Common myeloid progenitor, CD34-positive (primary cell): ENCODE results near the gene FYCO1.

ENCODE experiments used
- CTCF ChIA-PET: fragments of 350-600 bp; sonication (Branson Sonifier 250); formaldehyde crosslinking; loops from one replicate; lab custom pipeline; 2021; ENCODE audit warnings: antibody characterized with exemption; lab: Charles Lee
- POLR2A ChIA-PET: fragments of 350-600 bp; sonication (Branson Sonifier 250); formaldehyde crosslinking; loops from one replicate; lab custom pipeline; 2021; ENCODE audit warnings: antibody characterized with exemption; lab: Charles Lee
- DNase-seq, 3 donors: peaks; one replicate each; pipeline versions ENCODE4 v3.0.0 to v3.0.0-alpha.2; 2013
- H3K27ac ChIP-seq, 2 experiments: 1 replicate in 1 of 2; 2 replicates in 1 of 2; pipeline ENCODE4 v1.7.0; 2013; ENCODE audit warnings: inconsistent platforms in 2 of 2, low read length in 2 of 2, mild to moderate bottlenecking in 2 of 2, low read depth in 1 of 2, moderate library complexity in 1 of 2; ENCODE audit not compliant: severe bottlenecking in 2 of 2, insufficient read depth in 1 of 2, poor library complexity in 1 of 2
- H3K27me3 ChIP-seq, 5 experiments: replicated peaks in 2 of 5; 1 replicate in 3 of 5; 2 replicates in 2 of 5; pipeline versions ENCODE4 v1.6.1 to v1.7.0; 2013; ENCODE audit warnings: low read length in 4 of 5, mild to moderate bottlenecking in 2 of 5, moderate library complexity in 2 of 5, inconsistent platforms in 1 of 5; ENCODE audit not compliant: insufficient read depth in 5 of 5, control insufficient read depth in 4 of 5
- H3K36me3 ChIP-seq, 4 experiments: 1 replicate in 2 of 4; 2 replicates in 2 of 4; pipeline versions ENCODE4 v1.6.1 to v1.7.0; 2013; ENCODE audit warnings: low read length in 3 of 4, control low read depth in 1 of 4, mild to moderate bottlenecking in 1 of 4; ENCODE audit not compliant: control insufficient read depth in 4 of 4, insufficient read depth in 4 of 4
- H3K4me1 ChIP-seq, 4 experiments: 1 replicate in 3 of 4; 2 replicates in 1 of 4; pipeline versions ENCODE4 v1.6.1 to v1.7.1; 2013; ENCODE audit warnings: low read length in 3 of 4, mild to moderate bottlenecking in 3 of 4, control low read depth in 1 of 4, inconsistent platforms in 1 of 4, moderate library complexity in 1 of 4; ENCODE audit not compliant: control insufficient read depth in 4 of 4, insufficient read depth in 4 of 4; ENCODE audit errors: control extremely low read depth in 1 of 4
- H3K4me3 ChIP-seq, 7 experiments: 1 replicate in 4 of 7; 2 replicates in 3 of 7; pipeline versions ENCODE4 v1.5.1 to v1.7.0; 2013; ENCODE audit warnings: mild to moderate bottlenecking in 7 of 7, low read length in 6 of 7, moderate library complexity in 6 of 7, inconsistent platforms in 2 of 7, low read depth in 2 of 7, control low read depth in 1 of 7; ENCODE audit not compliant: insufficient read depth in 4 of 7, control insufficient read depth in 1 of 7; ENCODE audit errors: extremely low read depth in 1 of 7
- H3K9me3 ChIP-seq, 5 experiments: 1 replicate in 4 of 5; 2 replicates in 1 of 5; pipeline versions ENCODE4 v1.6.1 to v1.7.1; 2013; ENCODE audit warnings: low read length in 4 of 5, mild to moderate bottlenecking in 2 of 5, inconsistent platforms in 1 of 5, low read depth in 1 of 5, moderate library complexity in 1 of 5; ENCODE audit not compliant: control insufficient read depth in 4 of 5, insufficient read depth in 2 of 5; ENCODE audit errors: control extremely low read depth in 1 of 5
- WGBS: methylation state at CpG from one replicate; pipeline ENCODE4 v1.1.5; 2013; ENCODE audit not compliant: insufficient coverage; 5-methylcytosine and 5-hydroxymethylcytosine counted together

The FYCO1 gene

DNA sequence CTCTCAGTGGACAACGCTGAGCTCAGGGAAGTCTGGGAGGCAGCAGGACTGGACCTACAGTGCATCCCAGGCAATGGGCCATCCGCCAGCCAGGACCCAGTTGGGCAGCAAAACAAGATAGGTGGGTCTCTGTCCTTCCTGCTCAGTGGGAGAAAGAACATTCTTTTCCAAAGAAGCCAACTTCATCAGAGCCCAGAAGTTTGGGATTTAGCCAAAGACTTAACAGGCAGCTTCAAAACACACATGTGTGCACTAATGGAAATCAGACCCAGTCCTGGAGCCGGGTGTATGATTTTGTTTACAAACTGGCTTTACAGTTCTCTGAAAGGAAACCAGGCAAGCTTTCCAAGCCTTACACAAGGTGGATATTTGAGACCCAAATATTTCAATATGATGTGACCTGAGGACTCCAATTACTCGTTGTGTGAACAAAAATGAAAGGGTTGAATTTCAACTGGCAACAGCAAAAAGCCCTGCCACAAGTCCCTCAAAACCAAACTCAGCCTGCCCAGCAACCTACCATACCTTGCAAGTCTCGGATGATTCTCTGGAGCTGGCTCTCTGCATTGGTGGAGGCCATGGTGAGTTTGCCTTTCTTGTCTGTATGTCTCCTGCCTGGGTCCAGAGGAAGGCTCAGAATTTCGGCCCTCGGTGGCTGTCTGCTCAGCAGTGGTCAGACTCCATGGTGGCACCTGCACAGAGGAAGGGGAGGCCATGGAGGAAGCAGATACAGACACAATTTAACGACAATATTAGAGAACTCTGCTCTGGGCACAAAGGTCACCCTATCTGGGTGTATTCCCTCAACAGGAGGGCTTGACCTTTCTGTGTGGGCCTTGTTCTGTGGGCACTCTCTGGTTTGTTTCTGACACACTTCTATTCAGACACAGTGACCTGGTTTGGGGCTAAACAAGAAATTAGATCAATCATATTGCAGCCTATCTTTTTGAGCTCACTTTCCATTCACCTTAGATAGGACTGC, 11.0 kb downstream of the FYCO1 start:
- Histone ChIP-seq H3K36me3 (peaks cover 27 to 57% (median 46%) of the 10 kb centered on the region in 4 experiments), H3K9me3 (no peaks in the 10 kb centered on the region), H3K4me3 (no peak overlapping the region), H3K27me3 (no peaks in the 10 kb centered on the region), H3K27ac (no peak overlapping the region), H3K4me1 (no peaks in the 10 kb centered on the region)
- CTCF ChIA-PET = interaction anchor here (0.9 to 4.3 kb wide), 5 partner anchors 9 to 94 kb away, joined by 3 to 20 read pairs (median 3); no protein-coding TSS in a partner anchor
- DNase-seq = no peak
- POLR2A ChIA-PET = no interaction called here
- 94% methylated on average over 7 of the region's 8 CpGs for WGBS

DNA sequence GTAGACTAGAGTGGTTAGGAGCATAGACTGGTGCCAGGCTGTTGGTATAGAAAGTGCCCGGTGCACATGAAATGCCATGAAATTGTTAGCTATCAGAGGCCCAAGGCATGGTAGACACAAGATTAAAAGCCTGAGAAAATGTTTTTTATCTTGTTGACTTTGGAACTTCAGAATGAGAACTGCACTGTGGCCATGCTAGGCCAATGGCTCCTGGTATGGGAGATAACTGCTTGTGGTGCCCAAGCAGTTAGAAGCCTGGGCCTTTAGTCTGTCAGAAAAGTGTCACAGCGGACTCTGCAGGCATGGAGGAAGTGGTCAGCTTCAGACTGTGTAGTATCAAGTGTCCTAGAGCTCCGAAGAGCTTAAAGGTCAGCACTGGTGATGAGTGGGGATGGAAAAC, 11.9 kb downstream of the FYCO1 start:
- peak in 1 of 3 donors; percentile 24 for DNase-seq
- ChIA-PET CTCF (interaction anchor here (0.9 to 4.3 kb wide), 5 partner anchors 10 to 95 kb away, joined by 3 to 20 read pairs (median 3); no protein-coding TSS in a partner anchor), POLR2A (no interaction called here)
- H3K36me3 ChIP-seq = peaks cover 27 to 64% (median 52%) of the 10 kb centered on the region in 4 experiments
- 89% methylated on average over 3 of the region's 3 CpGs for WGBS
- H3K27me3 ChIP-seq = no peaks in the 10 kb centered on the region
- H3K9me3 ChIP-seq = no peaks in the 10 kb centered on the region
- no peak overlapping the region for H3K27ac ChIP-seq
- no peaks in the 10 kb centered on the region for H3K4me1 ChIP-seq
- H3K4me3 ChIP-seq = no peak overlapping the region

DNA sequence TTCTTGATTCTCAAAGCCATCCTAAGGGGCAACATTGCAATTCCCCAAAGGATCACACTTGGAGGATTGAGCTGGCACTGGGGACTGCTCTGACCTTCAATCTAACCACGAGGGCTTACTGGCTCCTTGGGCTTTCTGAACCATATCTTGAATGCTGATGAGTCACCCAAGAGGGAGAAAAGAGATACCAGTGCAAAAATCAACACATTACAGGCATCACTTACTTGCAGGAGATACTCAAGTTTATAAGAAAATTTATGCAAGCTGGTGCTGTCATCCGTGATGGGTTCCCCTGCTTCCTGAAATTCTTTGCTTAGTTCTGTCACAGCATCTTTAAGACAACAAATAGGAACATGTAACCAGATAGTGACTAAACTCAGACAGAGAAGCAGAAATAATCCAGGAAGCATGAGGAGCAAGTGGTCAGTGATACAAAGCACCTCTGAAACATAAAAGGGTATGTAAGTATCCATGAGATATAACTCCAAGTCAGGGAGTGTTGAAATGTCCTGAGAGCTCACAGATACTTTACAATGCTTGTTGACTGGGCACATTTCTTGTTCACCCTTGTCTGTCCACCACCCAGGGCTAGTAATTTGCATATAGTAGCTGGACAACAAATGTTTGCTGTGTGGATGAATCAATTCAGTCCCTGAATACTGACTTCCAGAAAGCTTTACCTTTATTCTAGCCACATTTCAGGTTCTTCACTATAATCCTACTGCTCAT, 14.1 kb downstream of the FYCO1 start:
- POLR2A ChIA-PET = no interaction called here
- Histone ChIP-seq H3K4me3 (no peak overlapping the region), H3K9me3 (no peaks in the 10 kb centered on the region), H3K27me3 (no peaks in the 10 kb centered on the region), H3K4me1 (peaks cover 2 to 11% (median 3%) of the 10 kb centered on the region in 4 experiments), H3K27ac (no peak overlapping the region), H3K36me3 (peaks cover 30 to 81% (median 60%) of the 10 kb centered on the region in 4 experiments)
- WGBS = 93% methylated on average over 2 of the region's 2 CpGs
- no peak for DNase-seq
- CTCF ChIA-PET = interaction anchor here (0.7 to 4.3 kb wide), 3 partner anchors 14 to 97 kb away, joined by 3 to 20 read pairs (median 5); partner anchors contain the start of gene FYCO1

DNA sequence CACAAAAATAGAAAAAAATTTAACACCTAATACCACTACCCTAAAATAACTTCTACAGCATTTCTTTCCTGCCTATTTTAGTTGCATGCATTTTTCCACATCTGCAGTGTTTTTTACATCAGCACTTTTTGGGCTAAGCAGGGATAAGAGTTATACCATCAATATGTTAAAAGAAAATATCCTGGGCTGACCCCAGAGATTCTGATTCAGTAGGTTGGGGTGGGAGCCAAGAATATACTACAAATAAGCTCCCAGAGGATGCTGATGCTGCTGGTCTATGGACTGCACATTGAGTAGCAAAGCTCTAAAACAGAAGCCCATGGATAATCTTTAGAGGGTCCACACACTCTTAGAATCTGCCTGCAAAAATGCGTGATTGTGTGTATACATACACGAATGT, 14.8 kb downstream of the FYCO1 start:
- ChIA-PET POLR2A (no interaction called here), CTCF (interaction anchor here (1.3 to 4.3 kb wide), 2 partner anchors 42 to 98 kb away, joined by 5 to 20 read pairs; no protein-coding TSS in a partner anchor)
- DNase-seq = no peak
- H3K9me3 ChIP-seq = no peaks in the 10 kb centered on the region
- WGBS = 75% methylated on average over 2 of the region's 2 CpGs
- H3K36me3 ChIP-seq = peaks cover 30 to 88% (median 60%) of the 10 kb centered on the region in 4 experiments
- no peak overlapping the region for H3K27ac ChIP-seq
- H3K4me3 ChIP-seq = no peak overlapping the region
- no peaks in the 10 kb centered on the region for H3K27me3 ChIP-seq
- peaks cover 4 to 18% (median 9%) of the 10 kb centered on the region in 4 experiments for H3K4me1 ChIP-seq

DNA sequence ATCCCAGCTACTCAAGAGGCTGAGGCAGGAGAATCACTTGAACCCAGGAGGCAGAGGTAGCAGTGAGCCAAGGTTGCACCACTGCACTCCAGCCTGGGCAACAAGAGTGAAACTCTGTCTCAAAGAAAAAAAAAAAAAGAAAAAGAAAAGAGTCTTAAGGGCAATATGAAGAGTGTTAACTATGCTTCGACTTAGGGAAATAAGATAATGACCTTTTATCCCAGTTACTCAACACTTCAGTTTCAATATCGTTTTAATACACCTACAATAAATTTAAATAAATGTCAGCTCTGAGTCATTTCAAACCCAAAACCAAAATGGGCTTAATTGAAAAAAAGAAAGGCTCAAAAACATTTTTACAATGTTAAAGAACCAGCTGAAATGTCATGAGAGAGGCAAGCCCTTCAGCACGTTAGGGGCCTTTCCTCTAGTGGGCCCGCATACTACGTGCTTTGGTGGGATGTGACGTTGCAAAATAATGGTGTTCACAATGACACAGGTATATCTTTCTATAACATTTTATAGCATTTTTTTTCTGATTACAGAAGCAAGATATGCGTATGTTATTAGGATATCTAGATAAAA, 15.3 kb downstream of the FYCO1 start:
- H3K4me1 ChIP-seq = peaks cover 7 to 23% (median 11%) of the 10 kb centered on the region in 4 experiments
- H3K27me3 ChIP-seq = no peaks in the 10 kb centered on the region
- no peak overlapping the region for H3K4me3 ChIP-seq
- CTCF ChIA-PET = interaction anchor here (1.2 to 4.3 kb wide), 2 partner anchors 16 to 98 kb away, joined by 4 to 20 read pairs; no protein-coding TSS in a partner anchor
- 96% methylated on average over 3 of the region's 7 CpGs for WGBS
- POLR2A ChIA-PET = no interaction called here
- no peak overlapping the region for H3K27ac ChIP-seq
- no peak for DNase-seq
- H3K9me3 ChIP-seq = no peaks in the 10 kb centered on the region
- H3K36me3 ChIP-seq = peaks cover 30 to 89% (median 62%) of the 10 kb centered on the region in 4 experiments

DNA sequence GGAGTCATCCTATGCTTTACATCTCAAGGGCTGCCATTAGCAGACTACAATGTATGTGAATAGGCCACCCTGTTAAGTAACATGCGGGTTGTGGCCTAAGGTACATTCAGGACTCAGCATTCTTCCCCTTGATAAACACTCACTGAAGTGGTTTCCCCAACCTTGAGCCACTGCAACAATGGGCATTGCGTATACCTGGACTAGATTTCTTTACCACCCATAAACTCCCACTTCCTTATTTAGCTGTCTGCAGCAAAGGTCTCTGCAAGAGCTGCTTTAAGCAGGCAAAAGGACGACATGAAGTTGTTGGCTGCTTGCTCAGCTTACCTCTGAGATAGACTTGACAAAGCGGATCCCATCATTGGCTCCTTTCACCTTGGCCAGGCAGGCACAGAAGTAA, 16.2 kb downstream of the FYCO1 start:
- DNase-seq = no peak
- Histone ChIP-seq H3K36me3 (peaks cover 30 to 89% (median 60%) of the 10 kb centered on the region in 4 experiments), H3K27me3 (no peaks in the 10 kb centered on the region), H3K9me3 (no peaks in the 10 kb centered on the region), H3K27ac (no peak overlapping the region), H3K4me1 (peaks cover 7 to 23% (median 11%) of the 10 kb centered on the region in 4 experiments), H3K4me3 (no peak overlapping the region)
- ChIA-PET CTCF (interaction anchor here (1.2 kb wide), 1 partner anchor 17 kb away, joined by 4 read pairs; no protein-coding TSS in a partner anchor), POLR2A (no interaction called here)
- 93% methylated on average over 4 of the region's 4 CpGs for WGBS
